Keratinocyte (primary cell): ENCODE data around the gene UGCG.

Experiments used
- EZH2 ChIP-seq: IDR thresholded peaks from one replicate; pipeline ENCODE4 v1.6.1; 2012; ENCODE audit warnings: inconsistent platforms, mild to moderate bottlenecking, low read length, moderate library complexity
- TF ChIP-seq, protein P1 (sequence below), 3 experiments: IDR thresholded peaks in 1 of 3; conservative IDR thresholded peaks in 1 of 3; optimal IDR thresholded peaks in 1 of 3; 2 replicates in 2 of 3; 3 replicates in 1 of 3; pipeline versions ENCODE3 to v1.5.1; 2011; ENCODE audit warnings: low read length in 3 of 3, mild to moderate bottlenecking in 3 of 3, moderate library complexity in 2 of 3, control low read depth in 1 of 3, inconsistent platforms in 1 of 3; ENCODE audit not compliant: insufficient read depth in 2 of 3; ENCODE audit errors: extremely low read depth in 1 of 3

DNA sequence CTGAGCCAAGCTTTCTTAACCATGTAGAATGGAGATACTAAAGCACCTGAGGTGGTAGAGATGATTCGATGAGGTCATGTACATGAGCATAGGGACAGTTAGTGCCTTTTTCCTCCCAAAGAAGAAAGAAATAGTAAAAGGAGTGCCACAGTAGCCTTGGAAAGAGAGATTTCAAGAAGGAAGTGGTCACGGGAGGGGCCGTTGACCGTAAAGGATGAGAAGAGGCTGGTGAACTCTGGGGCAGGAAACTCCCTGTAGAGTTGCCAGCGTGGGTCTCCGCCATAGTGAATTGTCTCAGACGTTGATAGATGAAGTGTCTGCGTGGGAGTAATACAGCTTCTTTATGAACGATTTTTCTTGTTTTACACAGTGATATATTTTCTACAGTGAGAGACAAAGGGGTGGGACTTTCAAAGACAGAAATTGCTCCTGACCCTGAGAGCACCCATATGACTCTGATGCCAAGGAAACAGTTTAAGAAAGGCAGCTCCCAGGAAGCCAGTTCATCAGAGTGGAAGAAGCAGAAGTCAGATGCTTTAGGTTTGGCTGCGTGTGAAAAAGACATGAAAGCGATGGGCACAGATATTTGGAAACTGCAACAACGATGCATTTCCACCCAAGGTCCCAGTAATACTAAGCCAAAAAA lies 41.3 kb downstream of the UGCG start:
- TF ChIP-seq, protein P1, sequence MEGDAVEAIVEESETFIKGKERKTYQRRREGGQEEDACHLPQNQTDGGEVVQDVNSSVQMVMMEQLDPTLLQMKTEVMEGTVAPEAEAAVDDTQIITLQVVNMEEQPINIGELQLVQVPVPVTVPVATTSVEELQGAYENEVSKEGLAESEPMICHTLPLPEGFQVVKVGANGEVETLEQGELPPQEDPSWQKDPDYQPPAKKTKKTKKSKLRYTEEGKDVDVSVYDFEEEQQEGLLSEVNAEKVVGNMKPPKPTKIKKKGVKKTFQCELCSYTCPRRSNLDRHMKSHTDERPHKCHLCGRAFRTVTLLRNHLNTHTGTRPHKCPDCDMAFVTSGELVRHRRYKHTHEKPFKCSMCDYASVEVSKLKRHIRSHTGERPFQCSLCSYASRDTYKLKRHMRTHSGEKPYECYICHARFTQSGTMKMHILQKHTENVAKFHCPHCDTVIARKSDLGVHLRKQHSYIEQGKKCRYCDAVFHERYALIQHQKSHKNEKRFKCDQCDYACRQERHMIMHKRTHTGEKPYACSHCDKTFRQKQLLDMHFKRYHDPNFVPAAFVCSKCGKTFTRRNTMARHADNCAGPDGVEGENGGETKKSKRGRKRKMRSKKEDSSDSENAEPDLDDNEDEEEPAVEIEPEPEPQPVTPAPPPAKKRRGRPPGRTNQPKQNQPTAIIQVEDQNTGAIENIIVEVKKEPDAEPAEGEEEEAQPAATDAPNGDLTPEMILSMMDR (optimal IDR thresholded peaks at IDR 0.05 in 1 of 3, IDR thresholded peaks at IDR 0.05 in 1 of 3, conservative IDR thresholded peaks at IDR 0.05 in 1 of 3; ENCODE audit: extremely low read depth in 1 of 3, insufficient read depth in 2 of 3, low read length in 3 of 3) = no peak
- no peak for TF ChIP-seq EZH2
